HG02763 (cell line): ENCODE measurements around the gene MCHR2.
"Not testable (repeated sequence)": the region's sequence is repeated elsewhere in the genome, so short reads cannot be mapped to it uniquely, and the experiment has no call there.

Source experiments
- ATAC-seq: cut with Tn5 transposase; IDR thresholded peaks from one replicate; pipeline ENCODE4 v1.9.1; 2021; ENCODE audit warnings: mild to moderate bottlenecking, moderate library complexity; ENCODE audit not compliant: unreplicated experiment

The MCHR2 gene, protein sequence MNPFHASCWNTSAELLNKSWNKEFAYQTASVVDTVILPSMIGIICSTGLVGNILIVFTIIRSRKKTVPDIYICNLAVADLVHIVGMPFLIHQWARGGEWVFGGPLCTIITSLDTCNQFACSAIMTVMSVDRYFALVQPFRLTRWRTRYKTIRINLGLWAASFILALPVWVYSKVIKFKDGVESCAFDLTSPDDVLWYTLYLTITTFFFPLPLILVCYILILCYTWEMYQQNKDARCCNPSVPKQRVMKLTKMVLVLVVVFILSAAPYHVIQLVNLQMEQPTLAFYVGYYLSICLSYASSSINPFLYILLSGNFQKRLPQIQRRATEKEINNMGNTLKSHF

DNA sequence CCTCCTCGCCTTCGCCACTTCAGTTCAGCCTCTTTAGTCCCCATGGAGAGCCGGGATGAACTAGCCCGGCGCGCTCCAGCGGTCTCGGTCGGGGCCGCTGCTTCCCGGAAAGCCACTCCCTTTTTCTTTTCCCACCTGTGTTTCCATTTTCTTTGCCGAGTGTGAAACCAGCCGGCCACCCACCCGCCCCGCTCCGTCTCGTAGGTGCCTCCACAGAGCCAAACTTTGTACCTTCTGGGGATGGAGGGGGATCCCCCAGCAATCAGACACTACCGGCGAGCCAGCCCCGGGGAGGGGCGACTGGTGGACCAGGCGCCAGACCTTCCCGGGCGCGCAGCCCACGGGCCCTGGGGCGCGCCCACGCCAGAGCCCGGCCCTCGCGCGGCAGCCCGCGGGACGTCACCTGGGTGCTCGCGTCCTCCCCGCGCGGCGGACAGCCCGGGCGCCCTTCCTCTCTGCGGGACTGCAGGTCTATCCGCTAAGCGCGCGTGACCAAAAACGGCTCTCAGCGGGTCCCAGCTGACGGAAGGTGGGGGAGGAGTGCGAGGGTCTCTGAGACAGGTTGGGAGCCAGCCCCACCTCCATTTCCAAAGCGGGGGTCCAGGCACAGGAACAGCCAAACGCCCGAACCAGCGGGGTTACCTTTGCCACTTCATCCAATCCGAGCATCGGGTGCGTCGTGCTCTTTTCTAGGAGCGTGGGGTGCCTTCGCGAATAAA lies at the start of gene MCHR2:
TSS of gene MCHR2 (minus strand) at position 691 of the 719 bp plus-strand sequence. CDS start 38,076 bp downstream, outside the sequence.
- no peak for ATAC-seq

DNA sequence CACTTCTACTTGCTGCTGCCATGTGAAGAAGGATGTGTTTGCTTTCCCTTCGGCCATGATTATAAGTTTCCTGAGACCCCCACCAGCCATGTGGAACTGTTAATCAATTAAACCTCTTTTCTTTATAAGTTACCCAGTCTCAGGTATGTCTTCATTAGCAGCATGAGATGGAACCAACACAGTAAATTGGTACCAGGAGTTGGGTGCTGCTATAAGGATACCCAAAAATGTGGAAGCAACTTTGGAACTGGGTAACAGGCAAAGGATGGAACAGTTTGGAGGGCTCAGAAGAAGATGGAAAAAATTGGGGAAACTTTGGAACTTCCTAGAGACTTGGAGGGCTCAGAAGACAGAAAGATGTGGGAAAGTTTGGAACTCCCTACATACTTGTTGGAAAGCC lies 44.5 kb upstream of the MCHR2 start:
- not testable (repeated sequence) for ATAC-seq

DNA sequence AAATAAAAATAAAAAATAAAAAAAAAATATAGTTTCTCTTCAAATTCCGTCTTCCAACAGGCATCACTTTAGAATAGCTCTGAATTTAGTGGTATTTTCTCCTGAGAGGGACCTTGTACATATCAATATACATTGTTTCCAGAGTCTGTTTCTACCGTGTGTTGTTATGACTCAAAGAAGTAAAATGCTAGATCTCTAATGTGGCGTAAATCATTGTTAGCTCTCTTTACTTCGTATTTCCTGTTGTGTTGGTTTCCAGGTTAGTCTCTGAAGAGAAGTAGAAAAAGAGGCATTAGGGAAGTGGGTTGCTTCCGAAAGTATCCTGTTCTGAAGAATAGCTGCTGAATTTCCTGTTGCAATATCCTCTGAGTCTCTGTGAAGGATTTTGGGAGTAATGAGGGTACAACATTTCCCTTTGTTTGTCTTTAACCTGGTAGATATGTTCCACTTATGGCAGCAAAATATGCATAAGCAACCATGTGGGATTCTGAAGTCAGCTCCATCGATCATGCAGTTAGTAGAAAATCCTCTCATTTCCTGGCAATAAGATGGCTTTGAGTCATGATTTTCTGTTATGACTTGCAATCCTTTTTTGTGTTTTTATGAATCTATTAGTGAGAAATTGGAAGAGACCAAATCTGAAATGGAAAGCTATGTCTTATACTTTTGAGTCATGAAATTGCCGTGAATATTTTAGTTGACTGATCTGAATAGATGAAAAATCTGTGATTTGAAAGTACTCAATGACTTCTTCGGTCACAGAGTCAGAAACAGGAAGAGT lies 42.0 kb upstream of the MCHR2 start:
- ATAC-seq = peak; percentile 79

DNA sequence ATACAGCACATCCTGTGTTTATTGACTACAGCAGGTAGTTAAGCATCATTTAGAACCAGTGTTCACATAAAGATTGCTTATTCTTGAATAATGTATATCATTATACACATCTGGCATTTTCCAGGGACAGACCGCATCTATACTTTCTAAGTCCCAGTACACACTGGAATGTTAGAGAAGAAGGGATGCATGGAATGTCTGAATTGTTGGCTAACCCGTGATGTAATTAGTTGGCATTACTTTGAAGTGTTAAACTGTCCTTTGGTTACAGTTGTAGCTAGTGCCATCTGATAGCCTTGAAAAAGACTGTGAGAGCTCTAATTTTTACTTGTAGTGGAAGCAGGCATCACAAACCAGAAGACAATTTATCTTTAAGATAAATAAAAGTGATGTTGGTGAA lies 29.8 kb upstream of the MCHR2 start:
- ATAC-seq = no peak

DNA sequence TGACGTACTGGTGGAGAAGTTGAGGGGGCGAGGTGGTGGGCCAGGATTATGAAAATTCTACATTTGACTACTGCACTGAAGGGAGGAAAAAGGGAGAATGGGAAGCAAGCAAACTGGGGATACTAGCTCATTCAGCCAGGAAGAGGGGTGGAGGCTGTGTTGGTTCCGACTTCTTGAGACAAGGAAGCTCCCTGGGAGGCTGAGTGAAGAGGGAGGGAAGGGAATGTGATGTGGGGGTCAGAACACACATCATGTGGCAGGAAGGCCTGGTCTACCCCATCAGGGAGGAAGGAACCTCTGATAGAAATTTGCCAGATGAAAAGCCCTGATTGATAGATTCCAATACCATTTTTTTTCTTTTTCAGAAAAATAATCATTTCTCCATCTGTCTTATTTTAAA lies 28.8 kb upstream of the MCHR2 start:
- no peak for ATAC-seq

DNA sequence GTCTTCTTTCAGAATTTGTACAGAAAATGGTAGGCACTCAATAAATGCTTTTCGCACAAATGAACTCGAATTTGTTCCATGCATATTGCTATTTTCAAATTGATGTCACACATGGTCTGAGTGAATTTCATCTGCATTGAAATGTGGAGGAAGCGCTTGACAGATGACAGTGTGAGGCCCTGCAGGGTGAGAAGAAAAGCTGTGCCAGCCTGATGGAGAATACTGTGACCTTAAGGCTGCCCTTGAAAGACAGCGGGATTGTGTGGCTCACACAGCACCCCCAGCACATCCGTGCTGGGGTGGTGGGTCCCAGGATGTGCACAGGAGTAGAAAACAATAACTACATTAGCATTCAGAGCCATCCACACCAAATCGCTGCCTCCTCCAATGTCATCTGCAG lies 14.8 kb upstream of the MCHR2 start:
- no peak for ATAC-seq

DNA sequence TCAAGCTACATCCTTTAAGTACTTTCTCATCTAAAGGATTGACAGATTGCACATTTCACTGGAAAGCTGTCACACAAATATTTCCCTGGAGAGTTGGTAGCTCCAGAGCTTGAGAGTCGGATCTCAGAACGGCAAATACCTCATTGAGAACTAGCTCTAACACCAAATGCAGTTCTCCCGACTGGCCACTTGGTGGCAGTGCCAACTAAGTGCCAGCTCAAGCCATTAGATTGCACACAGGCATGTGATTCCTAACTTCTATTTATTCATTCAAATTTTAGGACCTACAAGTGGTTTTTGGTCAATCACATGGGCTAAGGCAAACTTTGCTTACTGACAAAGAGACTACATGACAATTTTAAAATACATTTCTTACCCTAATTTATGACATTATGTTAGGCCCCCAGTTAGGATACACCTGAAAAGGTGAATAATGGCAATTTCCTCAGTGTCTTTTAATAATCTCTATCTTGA lies 7.9 kb upstream of the MCHR2 start:
- peak; percentile 92 for ATAC-seq

DNA sequence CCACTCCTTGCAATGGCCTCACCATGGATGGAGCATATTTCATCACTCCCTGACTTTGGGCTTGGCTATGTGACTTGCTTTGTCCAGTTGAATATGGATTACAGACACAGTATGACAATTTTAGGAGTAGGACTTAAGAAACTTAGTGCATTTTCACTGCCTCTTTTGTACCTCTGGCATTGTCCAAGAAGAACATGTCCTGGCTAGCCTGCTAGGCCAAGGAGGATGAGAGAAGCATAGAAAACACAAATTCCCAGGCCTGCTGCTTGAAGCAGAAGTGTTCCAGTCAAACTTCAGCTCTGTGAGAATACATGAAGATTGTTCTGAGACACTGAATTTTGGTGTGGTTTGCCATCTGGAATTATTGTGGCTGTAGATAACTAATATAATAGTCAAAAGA lies 3.1 kb upstream of the MCHR2 start:
- ATAC-seq = no peak

DNA sequence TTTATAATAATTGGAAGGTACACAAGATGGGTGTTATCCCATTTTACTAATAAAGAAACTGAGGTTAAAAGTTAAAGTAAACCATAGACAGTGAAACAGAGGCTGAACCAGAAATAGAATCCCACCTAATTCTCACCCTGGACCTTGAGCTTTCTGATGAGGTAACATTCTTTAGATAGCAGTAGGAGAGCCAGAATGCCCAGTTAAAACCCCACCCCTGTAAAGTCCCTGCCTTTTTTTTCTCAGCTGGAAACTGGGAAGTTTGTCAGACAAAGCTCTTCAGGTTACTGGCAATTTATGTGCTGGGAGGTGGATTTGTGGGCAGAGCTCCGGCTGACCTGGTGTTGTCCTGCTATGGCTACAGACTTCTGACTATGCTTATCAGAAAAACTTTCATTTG lies 1.9 kb upstream of the MCHR2 start:
- no peak for ATAC-seq

DNA sequence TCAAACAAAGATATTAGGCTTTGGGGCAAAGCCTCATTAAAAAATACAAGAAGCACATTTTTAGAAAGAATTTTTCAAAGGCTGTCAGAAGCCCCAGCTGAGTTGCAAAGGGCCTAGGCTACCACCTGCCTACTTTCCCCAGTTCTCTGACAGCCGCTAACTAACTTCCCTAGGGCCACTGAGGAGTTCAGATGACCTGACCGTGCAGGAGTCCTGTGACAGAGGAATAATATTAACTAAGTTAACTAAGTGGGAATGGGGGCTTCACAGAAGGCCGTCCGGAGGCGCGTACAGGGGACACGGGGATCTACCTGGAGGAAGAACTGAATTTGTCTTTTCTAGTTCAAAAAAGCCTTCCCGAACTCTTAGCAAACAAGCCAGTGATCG lies 884 bp downstream of the MCHR2 start:
- ATAC-seq = no peak

DNA sequence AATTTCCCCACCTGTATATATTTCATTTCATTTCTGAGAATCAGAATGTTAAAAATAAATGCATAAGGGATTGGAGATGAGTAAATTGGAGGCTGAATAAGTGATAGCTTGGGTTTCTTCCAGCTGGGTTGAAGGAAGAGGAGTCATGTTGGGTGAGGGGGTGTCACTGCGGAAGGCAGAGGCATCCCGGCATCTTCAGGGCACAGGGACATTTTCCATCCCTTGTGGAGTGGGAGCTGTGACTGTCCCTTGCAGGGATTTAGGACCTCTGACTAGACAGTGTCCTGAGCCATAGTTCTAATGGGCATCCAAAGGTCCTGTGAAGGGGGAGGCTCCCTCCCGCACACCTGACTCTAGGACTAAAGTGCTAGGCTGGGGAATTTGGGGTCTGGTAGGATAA lies 2.1 kb downstream of the MCHR2 start:
- ATAC-seq = no peak

DNA sequence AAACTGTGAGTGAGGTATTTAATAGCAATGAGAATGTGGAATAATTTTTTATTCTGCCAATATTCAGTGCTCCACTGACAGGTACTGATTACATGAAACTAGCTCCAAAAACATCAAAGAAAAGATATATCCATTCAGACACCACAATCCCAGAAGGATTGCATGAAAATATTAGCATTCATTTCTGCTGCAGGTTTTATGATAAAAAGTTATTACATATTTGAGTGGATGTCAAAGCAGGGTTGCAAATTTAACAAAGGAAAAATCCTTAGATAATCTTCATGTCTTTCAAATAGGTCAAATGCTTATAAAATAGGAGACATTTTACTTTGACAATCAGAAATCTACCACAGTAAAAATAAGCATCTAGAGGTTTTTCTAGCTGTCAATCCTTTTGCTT lies 13.3 kb downstream of the MCHR2 start:
- ATAC-seq = no peak

DNA sequence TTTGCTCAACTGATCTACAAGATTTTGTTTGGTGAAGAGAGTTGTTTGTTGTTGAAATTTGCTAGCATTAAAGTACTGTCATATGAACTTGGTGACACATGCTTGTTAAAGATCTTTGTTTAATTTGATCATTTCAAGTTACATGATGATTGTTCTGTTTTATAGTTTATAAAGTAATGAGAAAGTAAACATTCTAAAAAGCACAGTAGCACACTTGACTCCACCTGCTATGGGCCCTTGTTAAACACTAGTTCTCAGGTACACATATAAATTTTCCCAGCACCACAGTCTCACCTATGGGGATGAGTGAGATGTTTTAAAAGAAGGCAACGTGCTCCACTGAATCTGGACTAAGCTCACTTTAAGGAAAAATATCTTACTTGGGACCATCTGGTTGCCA lies 14.1 kb downstream of the MCHR2 start:
- no peak for ATAC-seq

DNA sequence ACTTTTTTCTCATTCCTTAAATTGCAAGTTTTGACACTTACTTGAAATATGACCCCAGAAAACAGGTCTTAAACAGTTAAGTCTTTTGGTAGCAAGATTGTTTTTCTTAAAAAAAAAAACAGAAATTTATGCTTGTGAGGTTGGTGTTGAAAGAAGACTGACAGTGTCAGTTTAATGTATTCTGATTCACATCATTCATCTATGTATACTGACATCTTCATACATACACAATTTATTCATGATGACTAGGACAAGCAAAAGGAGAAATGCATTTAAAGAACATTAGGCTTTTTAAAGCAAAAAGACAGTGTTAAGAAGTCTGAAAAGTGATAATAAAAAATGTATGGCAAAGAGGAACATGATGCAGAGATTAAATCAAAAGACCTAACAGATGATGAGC lies 27.0 kb downstream of the MCHR2 start:
- ATAC-seq = no peak

DNA sequence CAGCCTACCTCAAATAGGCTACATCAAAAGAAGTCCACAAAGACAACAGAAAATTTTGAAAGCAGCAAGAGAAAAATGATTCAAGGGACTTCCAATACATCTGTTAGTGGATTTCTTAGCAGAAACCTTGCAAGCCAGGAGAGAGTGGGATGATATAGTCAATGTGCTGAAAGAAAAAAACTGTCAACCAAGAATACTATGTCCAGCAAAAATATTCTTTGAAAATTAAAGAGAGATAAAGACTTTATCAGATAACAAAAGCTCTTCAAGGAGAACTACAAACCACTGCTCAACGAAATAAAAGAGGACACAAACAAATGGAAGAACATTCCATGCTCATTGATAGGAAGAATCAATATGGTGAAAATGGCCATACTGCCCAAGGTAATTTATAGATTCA lies 34.0 kb downstream of the MCHR2 start:
- no peak for ATAC-seq

DNA sequence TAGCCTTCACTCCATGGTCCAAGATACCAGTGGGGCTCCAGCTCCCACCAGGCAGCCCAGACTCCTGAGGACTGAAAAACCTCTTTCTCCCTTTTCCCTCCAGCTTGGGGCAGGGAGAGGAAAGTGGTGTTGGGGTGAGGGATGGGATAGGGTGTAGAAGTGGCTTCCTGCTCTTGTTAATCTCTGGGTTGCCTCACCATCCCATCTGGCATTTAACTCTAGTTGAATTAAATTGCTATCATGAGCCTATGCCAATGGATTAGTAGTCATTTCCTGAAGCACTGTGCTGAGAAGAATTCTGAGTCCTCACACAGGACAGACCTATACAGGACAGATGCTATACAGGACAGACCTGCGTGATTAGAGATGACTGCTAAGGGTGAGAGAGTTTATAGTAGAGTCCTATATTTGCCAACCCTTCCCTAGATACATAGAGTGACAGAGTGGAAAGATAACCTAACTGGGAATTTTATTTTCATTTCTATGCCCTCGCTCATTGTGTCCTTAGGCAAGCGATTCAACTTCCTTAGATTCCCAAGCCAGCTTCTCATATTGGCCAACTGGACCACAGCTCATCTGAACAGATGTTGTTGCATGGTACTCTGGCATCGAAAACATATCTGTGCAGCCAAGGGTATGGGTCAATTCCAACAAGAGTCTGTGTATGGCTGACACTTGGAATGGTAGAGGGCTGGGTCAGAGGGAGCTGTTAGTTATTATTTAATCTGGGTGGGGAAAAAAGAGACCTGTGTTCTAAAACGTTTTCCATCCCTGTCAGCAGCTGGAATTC lies 42.8 kb downstream of the MCHR2 start:
- no peak for ATAC-seq

DNA sequence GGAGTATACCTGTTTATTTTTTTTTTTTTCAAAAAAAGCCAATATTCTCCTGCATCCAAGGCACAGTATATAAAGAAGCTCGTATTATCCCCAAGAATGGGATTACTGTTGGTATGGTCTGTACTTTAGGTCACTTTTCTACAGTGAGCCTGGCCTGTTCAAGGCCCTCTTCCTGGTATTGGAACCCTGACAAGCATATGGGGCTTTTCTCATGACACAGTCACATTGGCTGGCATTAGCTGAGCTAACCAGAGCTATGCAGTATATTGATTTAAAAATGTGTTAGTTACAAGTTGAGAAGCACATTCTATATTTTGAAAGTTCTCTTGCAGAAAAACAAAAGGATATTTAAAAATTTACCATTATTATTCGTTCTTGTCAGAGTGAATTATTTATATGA lies 48.0 kb downstream of the MCHR2 start:
- ATAC-seq = no peak

DNA sequence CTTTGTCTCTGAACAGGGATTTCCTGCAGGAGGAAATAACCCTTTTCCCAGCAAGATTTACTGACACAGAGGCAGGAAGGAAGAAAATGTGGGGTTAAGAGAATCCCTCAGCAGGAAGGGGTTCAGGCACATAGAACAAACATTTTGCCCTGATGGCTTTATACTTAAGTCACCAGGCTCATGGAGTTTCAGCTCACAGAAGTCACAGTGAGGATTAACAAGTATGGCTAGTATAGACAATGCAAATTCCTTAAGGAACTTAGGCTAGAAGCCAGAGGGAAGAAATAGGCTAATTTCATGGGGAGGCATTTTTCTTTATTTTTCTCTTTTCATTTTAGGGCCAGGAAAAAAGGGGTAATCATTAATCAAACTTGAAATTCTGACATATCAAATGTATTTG lies 50.2 kb downstream of the MCHR2 start:
- no peak for ATAC-seq

DNA sequence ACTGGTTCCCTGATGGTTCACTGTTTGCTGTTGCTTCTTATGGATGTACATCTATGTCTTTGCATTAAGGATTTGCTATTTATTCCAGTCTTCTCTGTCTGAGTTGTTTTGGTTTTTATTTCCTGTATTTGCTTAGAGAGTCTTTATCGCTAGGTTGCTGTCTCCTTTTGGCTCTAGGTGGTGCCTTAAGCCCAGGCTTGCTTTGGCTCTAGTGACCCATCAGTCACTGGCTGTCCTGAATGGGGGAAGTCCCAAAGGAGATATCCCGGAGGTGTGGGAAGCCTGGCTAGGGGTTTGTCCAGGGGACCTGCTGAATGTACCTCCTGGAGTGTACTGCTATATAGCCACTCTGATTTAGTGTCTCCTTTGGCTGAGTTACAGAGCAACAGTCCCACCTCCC lies 53.4 kb downstream of the MCHR2 start:
- no peak for ATAC-seq

DNA sequence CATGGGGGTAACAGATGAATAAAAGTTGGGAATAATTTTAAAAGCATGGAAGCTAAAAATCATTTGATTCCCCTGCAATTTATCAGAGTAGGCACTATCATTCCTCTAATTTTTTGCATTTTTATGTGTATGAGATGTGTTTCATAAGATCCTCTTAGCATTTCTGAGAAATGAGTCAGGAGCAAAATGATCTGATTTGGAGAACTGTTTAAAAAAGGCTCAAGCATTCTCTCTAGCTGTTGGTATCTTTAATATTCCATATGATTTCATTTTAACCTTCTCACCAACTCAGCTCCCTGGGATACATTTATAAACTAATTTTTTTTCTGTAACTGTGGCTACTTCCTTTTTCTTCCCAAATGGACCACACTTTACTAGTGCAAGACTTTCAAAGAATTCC lies 60.9 kb downstream of the MCHR2 start:
- ATAC-seq = no peak

DNA sequence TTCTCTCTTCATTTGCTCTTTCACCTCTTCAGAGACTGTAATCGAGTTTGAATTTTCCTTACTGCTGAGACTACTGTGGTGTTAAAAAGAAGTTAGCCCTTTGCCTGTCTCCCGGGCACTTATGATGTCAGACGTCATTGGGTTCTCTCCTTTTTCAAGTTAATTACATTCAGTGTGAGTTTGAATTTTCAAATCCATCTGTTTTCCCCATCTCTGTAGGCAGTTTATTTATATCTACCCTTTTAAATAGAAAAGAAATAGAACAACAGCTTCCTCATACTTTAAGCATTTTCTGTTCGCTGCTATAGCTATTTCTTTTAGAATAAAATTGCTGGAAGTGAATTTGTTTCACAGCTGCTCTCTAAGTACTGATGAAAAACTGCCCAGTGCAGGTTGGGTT lies 81.4 kb downstream of the MCHR2 start:
- ATAC-seq = no peak
